ENCODE results near the gene SRSF9.

DNA sequence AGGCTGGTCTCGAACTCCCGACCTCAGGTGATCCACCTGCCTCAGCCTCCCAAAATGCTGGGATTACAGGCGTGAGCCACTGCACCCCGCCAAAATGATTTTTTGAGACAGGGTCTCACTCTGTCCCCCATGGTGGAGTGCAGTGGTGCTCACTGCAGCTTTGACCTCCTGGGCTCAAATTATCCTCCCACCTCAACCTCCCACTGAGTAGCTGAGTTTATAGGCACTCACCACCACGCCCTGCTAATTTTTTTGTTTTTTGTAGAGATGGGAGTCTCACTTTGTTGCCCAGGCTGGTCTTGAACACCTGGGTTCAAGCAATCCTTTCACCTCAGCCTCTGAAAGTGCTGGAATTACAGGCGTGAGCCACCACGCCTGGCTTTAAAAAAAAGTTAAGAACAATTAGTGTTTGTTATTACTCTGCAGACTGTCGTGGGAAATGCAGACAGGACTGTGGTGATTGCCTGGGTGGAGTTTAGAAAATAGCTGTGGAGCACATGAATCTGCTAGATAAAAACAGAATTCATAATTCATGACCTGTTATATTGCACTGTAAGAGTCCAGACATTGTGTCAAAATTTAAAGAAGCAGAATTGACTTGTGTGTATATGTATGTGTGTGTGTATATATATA is 40.8 kb downstream of the SRSF9 start:
- TF ChIP-seq, protein P1, sequence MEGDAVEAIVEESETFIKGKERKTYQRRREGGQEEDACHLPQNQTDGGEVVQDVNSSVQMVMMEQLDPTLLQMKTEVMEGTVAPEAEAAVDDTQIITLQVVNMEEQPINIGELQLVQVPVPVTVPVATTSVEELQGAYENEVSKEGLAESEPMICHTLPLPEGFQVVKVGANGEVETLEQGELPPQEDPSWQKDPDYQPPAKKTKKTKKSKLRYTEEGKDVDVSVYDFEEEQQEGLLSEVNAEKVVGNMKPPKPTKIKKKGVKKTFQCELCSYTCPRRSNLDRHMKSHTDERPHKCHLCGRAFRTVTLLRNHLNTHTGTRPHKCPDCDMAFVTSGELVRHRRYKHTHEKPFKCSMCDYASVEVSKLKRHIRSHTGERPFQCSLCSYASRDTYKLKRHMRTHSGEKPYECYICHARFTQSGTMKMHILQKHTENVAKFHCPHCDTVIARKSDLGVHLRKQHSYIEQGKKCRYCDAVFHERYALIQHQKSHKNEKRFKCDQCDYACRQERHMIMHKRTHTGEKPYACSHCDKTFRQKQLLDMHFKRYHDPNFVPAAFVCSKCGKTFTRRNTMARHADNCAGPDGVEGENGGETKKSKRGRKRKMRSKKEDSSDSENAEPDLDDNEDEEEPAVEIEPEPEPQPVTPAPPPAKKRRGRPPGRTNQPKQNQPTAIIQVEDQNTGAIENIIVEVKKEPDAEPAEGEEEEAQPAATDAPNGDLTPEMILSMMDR (conservative IDR thresholded peaks at IDR 0.05; ENCODE audit: low read depth, low read length), result no peak
- TF ChIP-seq MAZ (IDR thresholded peaks at IDR 0.05; ENCODE audit: borderline replicate concordance, low read depth, low read length), result no peak
